ENCODE measurements around the gene SLC6A8.

- TF ChIP-seq CTCF (IDR thresholded peaks at IDR 0.05; ENCODE audit: low read depth, low read length) (no peak), EZH2phosphoT487 (IDR thresholded peaks at IDR 0.05; ENCODE audit: low read depth) (no peak)
Observed at GRCh38 chrX:153641627-153642026, 46.1 kb upstream of the SLC6A8 start.

Measured in OCI-LY3 (cell line).